ENCODE measurements around the gene RPF1.
A peak's percentile ranks its signal among the peaks of the same experiment; 100 is the strongest.
"Not testable (repeated sequence)": the region's sequence is repeated elsewhere in the genome, so short reads cannot be mapped to it uniquely, and the experiment has no call there.

RPF1 gene

DNA sequence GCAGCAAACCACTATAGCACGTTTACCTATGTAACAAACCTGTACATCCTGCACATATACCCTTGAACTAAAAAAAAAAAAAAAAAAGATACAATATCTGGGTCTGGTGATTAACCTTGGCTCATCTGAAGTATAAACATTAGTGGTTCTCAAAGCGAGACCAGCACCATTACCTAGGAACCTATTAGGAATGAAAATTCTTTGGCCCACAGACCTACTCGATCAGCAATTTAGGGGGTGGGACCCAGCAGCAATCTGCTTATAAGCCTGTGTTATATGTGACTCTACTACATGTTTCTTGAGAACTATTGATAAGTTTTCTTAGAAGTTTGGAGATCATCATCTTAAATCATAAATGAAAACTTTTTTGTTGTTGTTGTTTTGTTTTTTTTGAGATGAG is 17.4 kb downstream of the RPF1 start:
- no peak for DNase-seq

DNA sequence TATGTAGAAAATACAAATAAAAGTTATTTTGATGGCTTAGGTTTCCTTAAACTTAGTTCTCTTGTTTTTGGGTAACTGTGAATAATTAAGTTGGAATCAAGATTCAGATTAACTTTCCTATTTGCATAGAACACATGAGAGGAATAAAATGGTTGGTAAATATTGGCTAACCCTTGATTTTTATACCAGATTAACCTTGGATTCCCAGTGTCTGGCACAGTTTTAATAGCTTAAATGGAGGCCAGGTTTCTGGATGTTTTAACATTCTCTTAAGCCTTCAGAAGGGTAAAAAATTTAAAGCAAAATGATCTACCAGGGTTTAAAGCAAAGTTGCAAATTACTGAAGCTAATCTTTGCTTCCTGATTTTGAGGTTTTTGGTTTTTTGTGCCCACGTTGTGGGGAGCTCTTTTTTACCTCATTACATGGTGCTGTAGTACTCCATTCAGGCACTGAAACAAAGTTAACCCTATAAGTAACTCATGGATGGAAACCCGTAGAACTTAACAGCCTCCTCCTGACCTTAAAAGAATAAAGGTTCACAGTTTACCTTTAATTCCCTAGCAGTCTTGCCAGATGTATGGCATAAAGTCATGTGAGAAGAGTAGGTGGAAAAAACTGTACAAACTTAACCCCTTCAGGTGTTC is 18.7 kb downstream of the RPF1 start:
- no peak for DNase-seq

DNA sequence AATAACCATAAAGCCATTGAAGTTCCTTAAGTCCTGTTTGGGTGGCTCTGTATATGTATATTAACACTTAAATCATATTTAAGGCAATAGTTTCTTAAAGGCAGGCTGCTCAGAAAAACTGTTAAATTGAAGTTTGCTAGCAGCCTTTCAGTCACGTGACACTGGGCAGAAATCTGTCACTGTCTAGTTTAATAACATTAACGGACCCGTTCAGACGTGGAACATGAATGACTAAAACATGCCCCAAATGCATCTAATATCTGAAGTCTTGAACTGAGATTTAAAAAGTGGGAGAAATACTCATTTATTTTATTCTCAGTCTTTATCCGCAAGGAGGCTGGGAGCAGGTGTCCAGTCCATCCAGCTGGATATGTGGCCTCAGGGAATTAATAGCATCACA is 23.9 kb downstream of the RPF1 start:
- no peak for DNase-seq

DNA sequence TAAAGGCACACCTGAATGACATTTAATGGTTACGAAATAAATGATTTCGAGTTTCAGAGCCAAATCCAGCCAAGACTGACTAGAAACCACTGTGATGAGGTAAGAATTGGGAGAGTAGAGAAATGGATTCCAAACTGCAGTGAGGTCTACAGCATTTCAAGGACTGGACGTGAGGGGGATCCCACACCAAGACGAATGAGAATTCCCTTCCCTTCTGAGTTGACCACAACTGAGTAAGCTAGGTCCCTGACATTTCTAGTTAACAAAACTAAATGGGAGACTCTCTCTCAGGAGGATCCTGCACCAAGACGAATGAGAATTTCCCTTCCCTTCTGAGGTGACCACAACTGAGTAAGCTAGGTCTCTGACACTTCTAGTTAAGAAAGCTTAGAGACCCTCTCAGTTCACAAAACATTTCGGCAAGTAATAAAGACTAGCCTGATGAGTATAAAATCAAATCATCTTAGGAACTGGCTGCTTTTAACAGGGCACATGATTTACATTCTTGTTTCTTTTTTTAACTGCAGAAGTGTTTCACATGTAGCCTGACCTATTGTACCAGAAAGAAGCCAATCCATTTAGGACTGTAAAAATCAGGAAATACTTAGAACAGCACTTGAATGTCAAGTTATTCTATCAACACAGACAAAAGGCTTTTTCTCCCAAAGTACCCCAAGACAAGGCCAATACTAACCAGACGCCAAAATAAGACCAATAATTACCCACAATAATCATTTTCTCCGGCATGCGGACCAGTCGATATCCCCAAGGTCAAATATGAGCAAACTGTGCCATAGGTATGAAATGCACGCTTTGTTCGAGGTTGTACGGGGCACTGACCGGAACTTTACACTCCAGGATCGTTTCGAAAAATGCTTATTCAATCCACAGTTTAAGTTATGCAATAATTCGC is 25.8 kb downstream of the RPF1 start:
- DNase-seq, result peak; percentile 43

DNA sequence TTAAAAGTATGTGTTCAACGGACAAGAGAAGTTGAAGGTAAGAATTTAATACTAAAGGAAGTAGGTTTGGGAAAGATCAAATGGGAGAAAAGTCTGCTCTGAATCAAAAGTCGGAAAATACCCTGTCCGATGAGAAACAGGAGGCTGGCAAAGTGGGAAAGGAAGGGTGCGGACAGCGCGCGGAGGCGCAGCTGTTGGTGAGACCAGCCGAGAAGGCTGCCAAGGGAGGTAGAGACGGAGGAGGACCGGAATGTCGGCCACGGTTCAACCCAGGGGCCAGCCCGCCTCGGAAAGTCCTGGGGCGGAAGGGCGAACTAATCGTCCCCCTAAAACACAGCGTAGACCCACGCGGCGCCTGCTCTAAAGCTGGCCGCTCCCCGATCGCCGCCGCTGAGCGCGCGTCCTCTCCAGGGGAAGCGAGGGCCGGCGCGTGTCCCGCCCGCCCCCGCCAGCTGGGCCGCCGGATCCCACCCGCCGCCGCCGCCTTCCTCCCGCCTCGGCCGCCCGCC is 26.5 kb downstream of the RPF1 start:
- no peak for DNase-seq

DNA sequence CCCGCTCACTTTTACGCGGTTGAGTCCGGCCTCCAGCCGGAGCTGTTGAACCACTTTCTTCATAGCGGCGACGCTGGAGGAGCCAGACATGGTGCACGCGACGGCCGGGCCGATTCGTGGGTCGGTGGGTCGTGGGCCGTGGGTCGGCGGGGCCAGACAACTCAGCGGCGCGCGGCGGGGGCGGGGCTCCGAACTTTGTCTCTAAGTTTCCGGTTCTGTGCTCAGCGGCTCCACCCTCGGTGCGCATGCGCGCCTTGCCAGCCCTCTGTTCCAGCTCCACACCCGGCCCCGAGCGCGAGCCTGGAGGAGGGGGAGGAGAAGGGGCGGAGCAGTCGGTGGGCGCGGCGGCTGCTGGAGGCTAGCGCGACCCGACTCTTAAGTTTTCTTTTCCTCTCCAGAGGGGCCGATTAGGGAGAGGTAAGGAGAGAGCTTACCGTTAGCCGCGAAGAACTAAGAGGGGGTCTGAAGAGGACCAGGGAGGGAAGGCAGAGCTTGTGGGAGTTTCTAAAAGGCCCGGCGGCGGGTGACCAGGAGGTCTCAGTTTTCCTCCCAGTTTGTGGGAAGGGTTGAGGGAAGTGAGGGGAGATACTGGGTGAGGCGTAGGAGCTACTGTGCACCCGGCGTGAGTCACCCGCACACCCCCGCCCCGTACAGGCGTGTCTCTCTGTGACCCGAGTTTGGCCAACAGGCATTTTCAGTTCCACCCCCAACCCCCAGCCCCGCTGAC is 27.1 kb downstream of the RPF1 start, which contains the start of the genes GNG5 and SPATA1:
Gene GNG5 (minus strand): TSS at position 580 of the 727 bp plus-strand sequence. CDS start 490 bp downstream, at position 90.
Gene SPATA1 (plus strand): TSS at position 385 of the 727 bp plus-strand sequence. CDS start 9,974 bp downstream, outside the sequence.
- peak; percentile 98 for DNase-seq

DNA sequence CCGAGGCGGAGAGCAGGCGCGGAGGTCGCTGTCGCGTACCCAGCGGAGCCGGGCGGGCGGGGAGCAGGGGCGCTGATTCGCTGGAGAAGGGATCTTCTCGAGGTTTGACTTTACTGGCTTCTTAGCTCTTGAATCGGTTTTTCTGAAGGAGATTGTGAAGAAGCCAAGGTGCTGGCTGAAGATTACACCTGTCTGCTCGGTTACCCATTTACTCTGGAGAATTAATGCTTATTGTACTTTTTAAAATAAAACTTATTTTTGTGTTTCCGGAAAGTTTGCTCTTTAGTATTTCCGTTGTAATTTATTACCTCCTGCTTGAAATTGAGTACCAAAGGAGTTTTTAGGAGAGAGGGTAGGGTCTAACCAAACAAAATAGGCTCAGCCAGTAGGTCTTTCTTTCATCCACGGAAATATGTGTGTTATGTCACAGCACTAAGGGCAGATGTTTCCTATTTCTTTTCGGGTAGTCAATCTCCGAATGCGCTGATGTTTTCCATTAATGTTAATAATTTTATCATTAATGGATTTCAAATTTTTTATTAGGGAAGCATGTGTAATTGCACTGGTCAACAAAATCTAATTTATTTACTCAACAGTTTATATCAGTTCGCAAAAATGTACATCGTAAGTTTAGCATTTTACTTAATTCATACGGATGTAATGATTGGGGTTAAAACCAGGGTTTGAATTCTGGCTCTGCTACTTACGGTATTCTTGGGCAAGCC is 27.8 kb downstream of the RPF1 start:
- no peak for DNase-seq

DNA sequence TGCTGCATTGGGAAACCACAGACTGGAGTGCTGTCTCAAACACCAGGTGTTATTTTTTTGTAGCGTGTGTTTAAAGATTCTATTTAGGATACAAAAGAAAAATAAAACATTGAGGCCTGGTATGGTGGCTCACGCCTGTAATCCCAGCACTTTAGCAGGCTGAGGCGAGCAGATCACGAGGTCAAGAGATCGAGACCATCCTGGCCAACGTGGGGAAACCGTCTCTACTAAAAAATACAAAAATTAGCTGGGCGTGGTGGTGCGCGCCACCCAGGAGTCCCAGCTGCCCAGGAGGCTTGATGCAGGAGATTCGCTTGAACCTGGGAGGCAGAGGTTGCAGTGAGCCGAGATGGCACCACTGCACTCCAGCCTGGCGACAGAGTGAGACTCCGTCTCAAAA is 28.8 kb downstream of the RPF1 start:
- not testable (repeated sequence) for DNase-seq

DNA sequence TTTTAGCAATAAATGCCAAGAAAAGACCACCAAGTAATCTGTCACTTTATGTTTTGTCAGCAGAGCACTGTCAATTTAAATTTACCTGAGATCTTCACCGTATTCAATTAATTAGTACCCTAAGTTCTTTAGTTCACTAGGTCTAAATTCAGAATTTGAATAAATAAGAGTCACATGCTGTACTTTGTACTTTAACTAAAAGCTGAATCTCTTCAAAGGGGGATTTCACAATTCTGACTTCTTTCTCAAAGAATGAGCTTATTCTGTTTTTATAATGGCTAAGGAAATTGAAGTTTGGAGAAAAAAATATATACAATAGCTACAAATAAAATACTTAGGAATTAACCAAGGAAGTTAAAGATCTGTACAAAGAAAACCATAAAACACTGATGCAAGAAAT is 29.4 kb downstream of the RPF1 start:
- no peak for DNase-seq

DNA sequence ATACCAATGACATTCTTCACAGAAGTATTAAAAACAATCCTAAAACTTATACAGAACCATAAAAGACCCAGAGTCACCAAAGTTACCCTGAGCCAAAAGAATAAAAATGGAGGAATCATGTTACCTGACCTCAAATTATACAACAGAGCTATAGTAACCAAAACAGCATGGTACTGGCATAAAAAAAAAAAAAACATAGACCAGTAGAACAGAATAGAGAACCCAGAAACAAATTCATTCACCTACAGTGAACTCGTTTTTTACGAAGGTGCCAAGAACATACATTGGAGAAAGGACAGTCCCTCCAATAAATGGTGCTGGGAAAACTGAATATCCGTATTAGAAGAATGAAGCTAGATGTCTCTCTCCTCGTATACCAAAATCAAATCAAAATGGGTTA is 30.0 kb downstream of the RPF1 start:
- DNase-seq, result no peak

DNA sequence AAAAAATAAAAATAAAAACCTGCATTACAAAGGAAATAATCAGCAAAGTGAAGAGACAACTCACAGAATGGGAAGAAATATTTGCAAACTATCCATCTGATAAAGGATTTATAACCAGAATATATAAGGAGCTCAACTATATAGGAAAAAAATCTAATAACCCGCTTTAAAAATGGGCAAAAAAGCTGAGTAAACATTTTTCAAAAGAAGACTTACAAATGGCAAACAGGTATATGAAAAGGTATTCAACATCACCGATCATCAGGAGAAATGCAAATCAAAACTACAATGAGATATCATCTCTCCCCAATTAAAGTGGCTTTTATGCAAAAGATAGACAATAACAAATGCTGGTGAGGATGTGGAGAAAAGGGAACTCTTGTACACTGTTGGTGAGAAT is 31.1 kb downstream of the RPF1 start:
- no peak for DNase-seq

DNA sequence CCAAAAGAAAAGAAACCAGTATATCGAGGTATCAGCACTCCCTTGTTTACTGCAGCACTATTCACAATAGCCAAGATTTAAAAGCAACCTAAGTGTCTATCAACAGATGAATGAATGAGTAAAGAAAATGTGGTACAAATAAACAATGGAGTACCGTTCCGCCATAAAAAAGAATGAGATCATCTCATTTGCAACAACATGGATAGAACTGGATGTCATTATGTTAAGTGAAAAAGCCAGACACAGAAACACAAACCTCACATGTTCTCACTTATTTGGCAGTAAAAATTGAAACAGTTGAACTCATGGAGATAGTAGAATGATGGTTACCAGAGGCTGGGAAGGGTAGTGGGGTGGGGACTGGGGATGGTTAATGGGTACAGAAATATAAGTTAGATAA is 31.6 kb downstream of the RPF1 start:
- DNase-seq, result no peak

DNA sequence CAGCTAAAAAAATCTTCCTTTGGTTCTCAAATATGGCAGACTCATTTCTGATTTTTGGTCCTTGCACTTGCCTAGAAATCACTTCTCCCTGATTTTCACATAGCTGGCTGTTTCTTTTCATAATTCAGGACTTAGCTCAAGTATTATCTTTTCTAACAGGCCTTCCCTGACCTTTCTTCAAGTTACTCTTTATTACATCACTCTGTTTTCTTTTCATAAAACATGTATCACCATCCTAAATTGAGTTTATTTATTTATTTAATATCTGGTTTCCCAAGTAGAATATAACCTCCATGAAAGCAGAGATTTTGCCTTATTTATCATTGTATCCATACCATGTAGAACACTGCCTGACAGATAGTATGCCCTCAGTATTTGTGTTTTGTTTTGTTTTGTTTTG is 45.5 kb downstream of the RPF1 start:
- DNase-seq, result no peak

DNA sequence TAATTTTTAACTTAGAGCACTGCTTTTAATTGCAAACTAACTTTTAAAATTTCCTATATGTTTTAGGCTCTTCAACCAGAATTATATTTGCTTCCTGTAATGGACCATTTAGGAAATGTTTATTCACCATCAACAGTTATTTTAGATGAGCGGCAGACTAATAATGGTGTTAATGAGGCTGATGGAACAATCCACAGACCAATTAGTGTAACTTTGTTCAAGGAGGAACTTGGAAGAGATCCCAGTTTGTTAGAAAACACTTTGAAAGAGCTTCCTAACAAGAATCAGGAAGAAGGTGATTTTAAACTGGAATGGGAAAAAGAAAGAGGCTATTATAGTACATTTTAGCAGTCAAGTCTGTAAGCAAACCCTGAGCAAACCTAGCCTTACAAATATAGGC is 46.7 kb downstream of the RPF1 start:
- DNase-seq, result no peak

DNA sequence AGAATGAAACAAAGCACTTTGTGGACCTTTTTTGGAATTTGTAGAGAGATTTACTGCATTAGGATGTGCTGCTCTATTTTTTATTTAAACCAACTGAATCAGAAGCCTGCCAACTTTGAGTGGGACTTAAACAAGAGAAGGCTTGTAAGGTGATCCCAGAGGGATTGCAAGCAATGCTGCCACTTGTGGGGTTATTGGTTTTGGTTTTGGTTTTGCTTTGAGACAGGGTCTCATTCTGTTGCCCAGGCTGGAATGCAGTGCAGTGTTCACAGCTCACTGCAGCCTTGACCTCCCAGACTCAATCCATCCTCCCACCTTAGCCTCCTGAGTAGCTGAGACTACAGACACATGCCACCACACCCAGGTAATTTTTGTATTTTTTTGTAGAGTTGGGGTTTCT is 59.5 kb downstream of the RPF1 start:
- DNase-seq, result peak; percentile 14

DNA sequence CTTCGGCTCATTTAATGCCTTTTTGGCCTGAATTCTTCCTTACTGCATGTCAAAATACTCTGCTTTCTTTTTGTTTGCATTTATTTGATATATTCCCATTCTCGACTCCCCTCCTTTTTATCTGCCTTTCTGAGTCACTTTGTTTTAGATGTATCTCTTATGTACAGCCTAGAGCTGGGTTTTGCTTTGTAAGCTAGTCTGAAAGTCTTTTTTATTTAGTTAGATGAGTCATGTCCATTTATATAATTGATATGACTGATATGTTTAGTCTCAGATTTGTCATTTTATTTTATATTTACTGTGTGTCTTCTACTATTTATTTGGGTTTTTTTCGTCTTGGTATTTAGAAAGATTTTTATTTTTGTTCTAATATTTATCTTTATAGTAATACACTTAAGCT is 60.9 kb downstream of the RPF1 start:
- no peak for DNase-seq

DNA sequence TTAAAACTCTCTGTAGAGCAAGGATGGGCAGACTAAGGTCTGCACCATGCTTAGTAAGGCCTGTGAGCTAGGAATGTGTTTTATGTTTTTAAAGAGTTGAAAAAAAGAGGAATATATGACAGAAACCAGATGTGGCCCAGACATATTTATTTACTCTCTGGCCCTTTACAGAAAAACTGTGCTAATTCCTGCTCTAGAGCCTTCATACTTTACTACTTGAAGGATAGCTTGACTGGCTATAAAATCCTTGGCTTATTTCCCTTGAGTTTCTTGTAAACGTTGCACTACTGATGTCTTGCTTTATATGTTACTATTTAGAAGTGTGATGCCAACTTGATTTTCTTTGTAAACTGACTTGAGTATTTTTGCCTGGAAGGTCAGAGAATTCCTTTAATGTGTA is 61.7 kb downstream of the RPF1 start:
- DNase-seq, result no peak

DNA sequence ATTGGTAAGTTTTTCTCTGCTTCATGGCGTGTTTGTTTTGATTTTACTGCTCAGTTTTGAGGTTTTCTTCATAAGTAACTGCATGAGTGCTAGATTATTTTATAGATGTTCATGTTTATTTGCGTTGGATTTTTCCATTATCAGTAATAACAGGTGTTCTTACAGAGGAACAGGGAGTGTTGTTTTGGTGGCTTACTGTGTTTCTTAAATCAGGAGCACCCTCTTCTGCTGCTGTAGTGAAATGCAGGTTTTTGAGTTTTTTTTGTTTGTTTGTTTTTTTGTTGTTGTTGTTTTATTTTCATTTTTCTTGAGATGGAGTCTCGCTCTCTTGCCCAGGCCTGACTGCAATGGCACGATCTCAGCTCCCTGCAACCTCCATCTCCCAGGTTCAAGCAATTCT is 62.6 kb downstream of the RPF1 start:
- DNase-seq, result no peak
